Lung (tissue), 12 donors: Measurements from ENCODE around the gene ASB6. TPM values are rescaled to one million over a fixed set of nuclear protein-coding genes. Genes with fewer than 3 reads are reported as not detected.

Source experiments
- ATAC-seq: fragments of 200-7000 bp; cut with Tn5 transposase; one replicate; pipeline ENCODE4 v1.9.1; 2020; ENCODE audit warnings: moderate number of reproducible peaks; ENCODE audit not compliant: insufficient read depth, low FRiP score
- DNase-seq, 3 donors: peaks; one replicate each; pipeline ENCODE4 v3.0.0-alpha.2; 2013 to 2017
- H3K27ac ChIP-seq, 2 donors: one replicate each; pipeline ENCODE4 v1.5.1; 2013; ENCODE audit warnings: mild to moderate bottlenecking in 2 of 2, moderate library complexity in 2 of 2, control low read depth in 1 of 2, inconsistent platforms in 1 of 2, low read depth in 1 of 2, low read length in 1 of 2
- H3K27me3 ChIP-seq, 3 donors: one replicate each; pipeline ENCODE4 v1.5.1; 2013; ENCODE audit warnings: low read length in 2 of 3; ENCODE audit not compliant: control insufficient read depth in 3 of 3, insufficient read depth in 3 of 3
- H3K36me3 ChIP-seq, 4 donors: one replicate each; pipeline ENCODE4 v1.5.1; 2013; ENCODE audit warnings: low read length in 4 of 4, mild to moderate bottlenecking in 1 of 4, moderate library complexity in 1 of 4; ENCODE audit not compliant: control insufficient read depth in 4 of 4, insufficient read depth in 4 of 4
- H3K4me1 ChIP-seq, 5 donors: one replicate each; pipeline ENCODE4 v1.5.1; 2013; ENCODE audit warnings: low read length in 5 of 5, mild to moderate bottlenecking in 2 of 5, moderate library complexity in 1 of 5; ENCODE audit not compliant: control insufficient read depth in 5 of 5, insufficient read depth in 5 of 5
- H3K4me3 ChIP-seq: one replicate; pipeline ENCODE4 v1.5.1; 2013; ENCODE audit warnings: mild to moderate bottlenecking, control low read depth, moderate library complexity
- H3K9ac ChIP-seq, 2 donors: one replicate each; pipeline ENCODE4 v1.5.1; 2013; ENCODE audit warnings: low read length in 2 of 2, control low read depth in 1 of 2; ENCODE audit not compliant: insufficient read depth in 1 of 2
- H3K9me3 ChIP-seq, 4 donors: one replicate each; pipeline ENCODE4 v1.5.1; 2013; ENCODE audit warnings: low read length in 3 of 4, mild to moderate bottlenecking in 1 of 4, moderate library complexity in 1 of 4; ENCODE audit not compliant: control insufficient read depth in 4 of 4, insufficient read depth in 3 of 4
- CTCF ChIP-seq: IDR thresholded peaks from 2 replicates; pipeline ENCODE4 v1.5.1; 2012; ENCODE audit warnings: mild to moderate bottlenecking; ENCODE audit errors: control extremely low read depth, extremely low read depth
- WGBS, 2 donors: extraction: QIAGEN DNeasy Blood & Tissue Kit; methylation state at CpG; one replicate each; pipeline ENCODE4 v1.1.7; 2013; 5-methylcytosine and 5-hydroxymethylcytosine counted together
- polyA plus RNA-seq, 2 donors: library from polyadenylated mRNA; stranded (reverse); fragments of 200-250 nt; gene quantifications; one replicate each; pipeline ENCODE4 v1.2.1, GENCODE V29; 2013
- total RNA-seq, 2 donors: library from RNA; depleted of rRNA in 1 of 2; stranded (reverse); fragments of >200 nt in 1 of 2; gene quantifications; one replicate each; pipeline ENCODE4 v1.2.1, GENCODE V29; 2014 to 2021
- donor health status: control.
- donor health status: control.
- donor health status: Bipolar disorder and iron deficiency.
- donor health status: healthy.
- donor health status: DM: yes; HTN: yes; CAD: no.

Gene ASB6
- total and polyA plus RNA-seq, 4 donors, result 11.8 to 19.5 (median 16.1) TPM

- Histone ChIP-seq H3K9ac (peak overlapping the region; percentile 5 to 53), H3K27me3 (no peaks in the 10 kb centered on the region), H3K4me1 (peaks cover 0 to 49% (median 17%) of the 10 kb centered on the region in 5 donors), H3K27ac (peak overlapping the region; percentile 52 to 75), H3K9me3 (no peaks in the 10 kb centered on the region), H3K36me3 (no peaks in the 10 kb centered on the region), H3K4me3 (peak overlapping the region; percentile 29)
- TF ChIP-seq CTCF, result no peak
- ATAC-seq (peak; percentile 67), DNase-seq (peak; percentile 91 to 95 (median 93))
- WGBS, 2 donors, result 1 to 3% methylated on average over 52 to 57 of the region's 57 CpGs
Observed at GRCh38 chr9:129597355-129598088, 44.4 kb downstream of the ASB6 start.

GRCh38 chr9:129596541-129597331 is 45.2 kb downstream of the ASB6 start:
- peaks cover 0 to 43% (median 17%) of the 10 kb centered on the region in 5 donors for H3K4me1 ChIP-seq
- H3K9me3 ChIP-seq, result no peaks in the 10 kb centered on the region
- no peak for TF ChIP-seq CTCF
- peak; percentile 43 for ATAC-seq
- H3K4me3 ChIP-seq, result peak overlapping the region; percentile 10
- H3K9ac ChIP-seq, result no peak overlapping the region
- 37 to 41% methylated on average over 31 to 33 of the region's 33 CpGs for WGBS, 2 donors
- DNase-seq, result peak; percentile 91 to 96 (median 96)
- H3K27ac ChIP-seq, result peak overlapping the region; percentile 49 to 89
- no peaks in the 10 kb centered on the region for H3K27me3 ChIP-seq
- no peaks in the 10 kb centered on the region for H3K36me3 ChIP-seq

GRCh38 chr9:129595903-129596540 is 45.9 kb downstream of the ASB6 start:
- DNase-seq, result no peak
- WGBS, 2 donors, result 44 to 68% methylated on average over 6 of the region's 6 CpGs
- Histone ChIP-seq H3K4me1 (peaks cover 0 to 43% (median 17%) of the 10 kb centered on the region in 5 donors), H3K27me3 (no peaks in the 10 kb centered on the region), H3K9ac (no peak overlapping the region), H3K27ac (no peak overlapping the region), H3K36me3 (no peaks in the 10 kb centered on the region), H3K4me3 (no peak overlapping the region), H3K9me3 (no peaks in the 10 kb centered on the region)
- ATAC-seq, result no peak
- no peak for TF ChIP-seq CTCF
